SK-N-MC (cell line): Measurements from ENCODE around the gene CYB561.

Experiments
- EZH2 ChIP-seq: fragments of 200-600 bp; sonication (generic); IDR thresholded peaks from one replicate; pipeline ENCODE4 v1.6.1; 2017; ENCODE audit warnings: antibody characterized with exemption
- POLR2AphosphoS5 ChIP-seq: IDR thresholded peaks from 2 replicates; pipeline ENCODE4 v1.6.1; 2012; ENCODE audit warnings: mild to moderate bottlenecking, low read depth, low read length, borderline replicate concordance

GRCh38 chr17:63451150-63451549, 5.0 kb upstream of the CYB561 start:
- no peak for TF ChIP-seq EZH2
- no peak for TF ChIP-seq POLR2AphosphoS5
